ENCODE measurements around the gene ZCCHC14. TPM values are rescaled to one million over a fixed set of nuclear protein-coding genes. Genes with fewer than 3 reads are reported as not detected.

ZCCHC14 gene
- total and polyA plus RNA-seq, 2 of the 8 experiments (the other 6 are each of a cell fraction or from before 2014, with no cell fraction given) = 8.2 to 28.2 TPM

DNA sequence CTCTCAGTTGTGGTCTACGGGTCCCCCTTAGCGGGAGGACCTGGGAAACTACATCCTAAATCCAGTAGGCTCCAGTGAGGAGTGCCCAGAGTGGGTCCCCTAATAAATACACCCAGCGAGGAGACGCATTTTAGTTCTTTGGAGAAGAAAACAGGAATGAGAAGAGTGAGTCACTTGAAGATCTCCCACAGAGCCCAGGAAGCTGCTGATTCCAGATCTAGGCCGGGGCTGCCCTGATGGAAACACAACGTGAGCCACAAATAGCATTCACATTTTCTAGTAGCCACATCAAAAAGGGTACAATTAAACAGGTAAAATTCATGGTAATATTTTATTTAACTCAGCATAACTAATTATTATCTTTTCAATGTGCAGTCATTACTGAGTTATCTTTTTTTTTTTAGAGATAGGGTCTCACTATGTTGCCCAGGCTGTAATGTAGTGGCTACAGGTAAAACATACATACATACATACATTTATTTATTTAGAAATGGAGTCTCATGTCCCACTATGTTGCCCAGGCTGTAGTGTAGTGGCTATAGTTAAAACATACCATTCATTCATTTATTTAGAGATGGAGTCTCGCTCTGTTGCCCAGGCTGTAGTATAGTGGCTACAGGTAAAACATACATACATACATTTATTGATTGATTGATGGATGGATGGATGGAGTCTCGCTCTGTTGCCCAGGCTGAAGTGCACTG is 130.8 kb downstream of the ZCCHC14 start:
- ChIA-PET CTCF (ENCODE audit: partially characterized antibody) (no interaction called here), POLR2A (ENCODE audit: partially characterized antibody) (interaction anchor here (0.8 kb wide), 1 partner anchor 40 kb away, joined by 3 read pairs; no protein-coding TSS in a partner anchor)
- H3K9me3 ChIP-seq (ENCODE audit: insufficient read depth in 2 of 2, low read depth in 1 of 2, low read length in 1 of 2) = no peaks in the 10 kb centered on the region
- H3K23ac ChIP-seq (ENCODE audit: insufficient read length) = no peak overlapping the region
- DNase-seq (ENCODE audit: low read depth in 1 of 2, low spot score in 2 of 2) (no peak), FAIRE-seq (no peak)
- no peak overlapping the region for H3K9ac ChIP-seq (replicated peaks in 1 of 4; ENCODE audit: extremely low read depth in 1 of 4, low read depth in 3 of 4, low read length in 3 of 4)
- H3K36me3 ChIP-seq (ENCODE audit: control insufficient read depth in 2 of 4, insufficient read depth in 4 of 4, low read length in 3 of 4) = peaks cover 0 to 17% (median 9%) of the 10 kb centered on the region in 4 experiments; a peak in 5 of 8 replicates
- H4K20me1 ChIP-seq (replicated peaks in 1 of 2; ENCODE audit: control insufficient read depth in 1 of 2, insufficient read depth in 2 of 2, low read length in 2 of 2) = peaks cover 5 to 16% of the 10 kb centered on the region in 2 experiments
- H3K4me1 ChIP-seq (replicated peaks in 1 of 4; ENCODE audit: control insufficient read depth in 3 of 4, insufficient read depth in 4 of 4, low read length in 3 of 4) = peaks cover 0 to 4% (median 0%) of the 10 kb centered on the region in 4 experiments; a peak in 2 of 7 replicates
- no peaks in the 10 kb centered on the region for H3K23me2 ChIP-seq (ENCODE audit: low read depth, low read length)
- no peaks in the 10 kb centered on the region for H3K27me3 ChIP-seq (replicated peaks in 1 of 4; ENCODE audit: control insufficient read depth in 3 of 4, extremely low read depth in 1 of 4, insufficient read depth in 3 of 4, low read length in 3 of 4)
- H2BK15ac ChIP-seq (ENCODE audit: low read length) = no peak overlapping the region
- no peak overlapping the region for H2BK120ac ChIP-seq (replicated peaks; ENCODE audit: low read depth, low read length)
- H2BK20ac ChIP-seq (ENCODE audit: low read length) = no peak overlapping the region
- no peak overlapping the region for H2BK5ac ChIP-seq (ENCODE audit: low read depth, low read length)
- H2BK12ac ChIP-seq (ENCODE audit: low read depth, low read length) = no peak overlapping the region
- H2AFZ ChIP-seq (ENCODE audit: low read length) = no peak overlapping the region
- no peak overlapping the region for H4K91ac ChIP-seq (replicated peaks; ENCODE audit: insufficient read length, low read length)
- peaks cover 0 to 4% of the 10 kb centered on the region in 2 experiments; a peak in 1 of 4 replicates for H3K79me2 ChIP-seq (ENCODE audit: control insufficient read depth in 1 of 2, insufficient read depth in 2 of 2, low read length in 2 of 2)
- H2AK5ac ChIP-seq (ENCODE audit: low read depth, low read length) = no peak overlapping the region
- no peak overlapping the region; the same call in 1 of the 2 replicates for H4K8ac ChIP-seq (ENCODE audit: extremely low read depth, insufficient read depth, low read length)
- no peak overlapping the region for H3K14ac ChIP-seq (ENCODE audit: insufficient read length)
- peaks cover 7% of the 10 kb centered on the region for H3K79me1 ChIP-seq (ENCODE audit: low read depth, low read length)
- H3K4ac ChIP-seq (replicated peaks; ENCODE audit: insufficient read length, low read depth, low read length) = no peak overlapping the region
- H3K4me2 ChIP-seq (ENCODE audit: insufficient read depth in 1 of 2, low read depth in 2 of 2, low read length in 2 of 2) = no peak overlapping the region
- no peak overlapping the region for H3K18ac ChIP-seq (ENCODE audit: extremely low read depth, low read length)
- H3K27ac ChIP-seq (ENCODE audit: low read depth, low read length) = no peak overlapping the region
- no peak for TF ChIP-seq NANOG (IDR thresholded peaks at IDR 0.05; ENCODE audit: insufficient read depth, low read depth, low read length, poor library complexity, severe bottlenecking)
- TF ChIP-seq KDM4A (IDR thresholded peaks at IDR 0.05; ENCODE audit: low read depth, low read length, severe bottlenecking) = no peak
- TF ChIP-seq CREB1 (IDR thresholded peaks at IDR 0.05) = no peak
- no peak for TF ChIP-seq RXRA (IDR thresholded peaks at IDR 0.05; ENCODE audit: insufficient read depth, low read depth, low read length)
- no peak for TF ChIP-seq CHD2 (IDR thresholded peaks at IDR 0.05; ENCODE audit: low read length)
- no peak for TF ChIP-seq POLR2AphosphoS5 (IDR thresholded peaks at IDR 0.05; ENCODE audit: low read depth, low read length)
- H4K5ac ChIP-seq (ENCODE audit: insufficient read length, low read depth, low read length) = no peak overlapping the region
- H3K4me3 ChIP-seq (ENCODE audit: extremely low read depth in 1 of 4, insufficient read depth in 2 of 4, low read depth in 3 of 4, low read length in 4 of 4) = no peak overlapping the region
- no peak overlapping the region for H3K56ac ChIP-seq (replicated peaks; ENCODE audit: insufficient read length, low read depth, low read length)
- WGBS, 2 experiments (ENCODE audit: extremely low coverage in 1 of 2, insufficient coverage in 1 of 2, insufficient read length in 1 of 2, insufficient replicate concordance in 2 of 2, low coverage in 1 of 2, low lambda C conversion rate in 2 of 2, missing lambda C conversion rate in 1 of 2) = 94% methylated on average over 8 of the region's 8 CpGs; no CpG with 5 or more reads in 1 of the 2 experiments
